Measurements from ENCODE around the gene ABLIM3. TPM values are rescaled to one million over a fixed set of nuclear protein-coding genes. Genes with fewer than 3 reads are reported as not detected.

ABLIM3 gene
- total RNA-seq, 1 donor from 2014 or later = not detected

DNA sequence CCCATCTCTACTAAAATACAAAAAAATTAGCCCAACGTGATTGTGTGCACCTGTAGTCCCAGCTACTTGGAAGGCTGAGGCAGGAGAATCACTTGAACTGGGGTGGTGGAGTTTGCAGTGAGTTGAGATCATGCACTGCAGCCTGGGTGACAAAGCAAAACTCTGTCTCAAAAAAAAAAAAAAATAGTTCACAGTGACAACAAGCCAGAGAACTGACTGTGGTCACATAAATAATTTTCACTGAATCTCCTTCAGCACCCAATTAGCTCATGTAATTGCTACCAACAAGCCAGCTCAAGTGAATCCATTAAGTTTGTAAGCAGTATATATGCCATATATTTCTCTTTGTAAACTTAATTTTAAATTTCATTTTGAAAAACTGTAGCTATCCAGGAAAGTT, 115.8 kb downstream of the ABLIM3 start:
- no peak overlapping the region for H2AFZ ChIP-seq (replicated peaks)
- no peak for TF ChIP-seq EZH2phosphoT487 (IDR thresholded peaks at IDR 0.05)
- TF ChIP-seq EZH2 (IDR thresholded peaks at IDR 0.05) = no peak
- TF ChIP-seq, protein P1, sequence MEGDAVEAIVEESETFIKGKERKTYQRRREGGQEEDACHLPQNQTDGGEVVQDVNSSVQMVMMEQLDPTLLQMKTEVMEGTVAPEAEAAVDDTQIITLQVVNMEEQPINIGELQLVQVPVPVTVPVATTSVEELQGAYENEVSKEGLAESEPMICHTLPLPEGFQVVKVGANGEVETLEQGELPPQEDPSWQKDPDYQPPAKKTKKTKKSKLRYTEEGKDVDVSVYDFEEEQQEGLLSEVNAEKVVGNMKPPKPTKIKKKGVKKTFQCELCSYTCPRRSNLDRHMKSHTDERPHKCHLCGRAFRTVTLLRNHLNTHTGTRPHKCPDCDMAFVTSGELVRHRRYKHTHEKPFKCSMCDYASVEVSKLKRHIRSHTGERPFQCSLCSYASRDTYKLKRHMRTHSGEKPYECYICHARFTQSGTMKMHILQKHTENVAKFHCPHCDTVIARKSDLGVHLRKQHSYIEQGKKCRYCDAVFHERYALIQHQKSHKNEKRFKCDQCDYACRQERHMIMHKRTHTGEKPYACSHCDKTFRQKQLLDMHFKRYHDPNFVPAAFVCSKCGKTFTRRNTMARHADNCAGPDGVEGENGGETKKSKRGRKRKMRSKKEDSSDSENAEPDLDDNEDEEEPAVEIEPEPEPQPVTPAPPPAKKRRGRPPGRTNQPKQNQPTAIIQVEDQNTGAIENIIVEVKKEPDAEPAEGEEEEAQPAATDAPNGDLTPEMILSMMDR (IDR thresholded peaks at IDR 0.05) = no peak
- Mint-ChIP-seq H3K4me3 (no peak overlapping the region), H3K36me3 (no peaks in the 10 kb centered on the region), H3K4me1 (no peaks in the 10 kb centered on the region), H3K27ac (no peak overlapping the region), H3K27me3 (ENCODE audit: insufficient read depth, low read depth) (peaks cover 5% of the 10 kb centered on the region), H3K9me3 (no peaks in the 10 kb centered on the region)
- no peaks in the 10 kb centered on the region for H3K9me3 ChIP-seq (ENCODE audit: low read depth)
- no peaks in the 10 kb centered on the region for H3F3A ChIP-seq (ENCODE audit: low read depth)
- no peak overlapping the region for H3K4me2 ChIP-seq
- no peaks in the 10 kb centered on the region for H3K4me1 ChIP-seq
- DNase-seq (ENCODE audit: low spot score) = no peak
- H3K36me3 ChIP-seq = no peaks in the 10 kb centered on the region
- no peaks in the 10 kb centered on the region for H4K20me1 ChIP-seq (ENCODE audit: low read depth)
- peaks cover 33% of the 10 kb centered on the region for H3K27me3 ChIP-seq
- H3K4me3 ChIP-seq = no peak overlapping the region
- no peak overlapping the region for H3K9ac ChIP-seq
- H3K79me2 ChIP-seq (ENCODE audit: low read depth) = no peaks in the 10 kb centered on the region
- H3K27ac ChIP-seq = no peak overlapping the region

DNA sequence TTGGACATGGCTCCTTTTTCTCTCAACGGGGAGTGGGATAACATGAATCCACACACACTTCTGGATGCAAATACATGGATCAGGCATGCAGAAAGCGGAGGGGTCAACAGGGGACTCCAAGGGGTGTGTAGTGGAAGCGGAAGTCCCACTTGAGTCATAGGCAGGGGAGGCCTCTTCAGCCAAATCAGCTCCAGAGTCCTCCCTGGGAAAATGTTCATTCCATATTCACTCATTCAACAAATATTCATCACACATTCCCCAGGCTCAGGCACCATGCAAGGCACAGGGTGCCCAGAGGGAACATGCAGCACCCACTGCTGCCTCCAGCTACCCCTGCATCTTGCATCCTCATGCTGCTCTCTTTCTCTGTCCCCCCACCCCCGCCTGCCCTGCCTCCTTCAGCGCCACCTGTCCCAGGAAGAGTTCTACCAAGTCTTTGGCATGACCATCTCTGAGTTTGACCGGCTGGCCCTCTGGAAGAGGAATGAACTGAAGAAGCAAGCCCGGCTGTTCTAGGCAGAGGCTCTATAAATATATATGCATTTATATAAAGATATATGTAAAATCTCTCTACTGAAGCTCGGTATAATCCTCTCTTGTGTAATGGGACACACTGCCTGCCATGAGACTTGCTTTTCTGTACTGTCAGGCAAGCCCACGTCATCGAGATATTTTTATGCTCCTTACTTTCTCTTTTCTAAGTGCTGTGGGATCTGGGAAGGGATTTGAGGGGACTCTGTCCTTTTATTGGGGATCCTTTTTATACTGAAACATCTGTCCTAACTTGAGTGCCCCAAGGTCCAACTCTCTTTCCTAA, 116.8 kb downstream of the ABLIM3 start:
- no peaks in the 10 kb centered on the region for H3K36me3 ChIP-seq
- TF ChIP-seq, protein P1 (IDR thresholded peaks at IDR 0.05) = no peak
- TF ChIP-seq EZH2phosphoT487 (IDR thresholded peaks at IDR 0.05) (no peak), EZH2 (IDR thresholded peaks at IDR 0.05) (no peak)
- Mint-ChIP-seq H3K4me3 (no peak overlapping the region), H3K4me1 (no peaks in the 10 kb centered on the region), H3K27me3 (ENCODE audit: insufficient read depth, low read depth) (peaks cover 5% of the 10 kb centered on the region), H3K27ac (no peak overlapping the region), H3K9me3 (no peaks in the 10 kb centered on the region), H3K36me3 (no peaks in the 10 kb centered on the region)
- no peak for DNase-seq (ENCODE audit: low spot score)
- H3K79me2 ChIP-seq (ENCODE audit: low read depth) = no peaks in the 10 kb centered on the region
- no peak overlapping the region for H3K9ac ChIP-seq
- H3F3A ChIP-seq (ENCODE audit: low read depth) = no peaks in the 10 kb centered on the region
- no peaks in the 10 kb centered on the region for H3K9me3 ChIP-seq (ENCODE audit: low read depth)
- H3K27me3 ChIP-seq = peaks cover 42% of the 10 kb centered on the region
- no peaks in the 10 kb centered on the region for H3K4me1 ChIP-seq
- no peak overlapping the region for H3K4me2 ChIP-seq
- H3K27ac ChIP-seq = no peak overlapping the region
- H4K20me1 ChIP-seq (ENCODE audit: low read depth) = no peaks in the 10 kb centered on the region
- no peak overlapping the region for H3K4me3 ChIP-seq
- no peak overlapping the region for H2AFZ ChIP-seq (replicated peaks)

DNA sequence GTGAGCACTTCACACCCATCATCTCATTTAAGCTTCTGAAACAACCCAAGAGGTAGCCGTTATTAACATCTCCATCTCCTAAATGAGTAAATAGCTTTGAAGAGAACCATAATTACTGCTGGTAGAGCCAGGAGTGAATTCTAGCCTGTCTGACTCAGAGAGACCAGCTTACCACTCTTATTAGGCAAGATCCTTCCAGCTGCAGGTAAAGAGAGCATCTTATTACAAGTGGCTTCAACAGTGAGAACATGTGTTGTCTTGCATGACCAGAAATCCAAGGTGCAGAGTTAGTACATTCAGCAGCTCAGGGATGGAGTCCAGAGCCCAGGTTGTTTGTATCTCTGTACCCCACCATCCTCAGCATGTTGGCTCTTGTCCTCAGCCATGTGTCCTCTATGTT, 119.5 kb downstream of the ABLIM3 start:
- Histone ChIP-seq H3K27me3 (peaks cover 64% of the 10 kb centered on the region), H3K4me2 (no peak overlapping the region), H3K27ac (no peak overlapping the region), H3K4me1 (no peaks in the 10 kb centered on the region), H3K36me3 (no peaks in the 10 kb centered on the region), H2AFZ (replicated peaks) (no peak overlapping the region), H3K4me3 (no peak overlapping the region), H3K79me2 (ENCODE audit: low read depth) (no peaks in the 10 kb centered on the region), H3K9me3 (ENCODE audit: low read depth) (no peaks in the 10 kb centered on the region), H3K9ac (no peak overlapping the region), H4K20me1 (ENCODE audit: low read depth) (no peaks in the 10 kb centered on the region), H3F3A (ENCODE audit: low read depth) (no peaks in the 10 kb centered on the region)
- Mint-ChIP-seq H3K9me3 (no peaks in the 10 kb centered on the region), H3K36me3 (no peaks in the 10 kb centered on the region), H3K27me3 (ENCODE audit: insufficient read depth, low read depth) (peaks cover 18% of the 10 kb centered on the region), H3K27ac (no peak overlapping the region), H3K4me3 (no peak overlapping the region), H3K4me1 (no peaks in the 10 kb centered on the region)
- no peak for DNase-seq (ENCODE audit: low spot score)
- TF ChIP-seq EZH2phosphoT487 (IDR thresholded peaks at IDR 0.05) = no peak
- TF ChIP-seq EZH2 (IDR thresholded peaks at IDR 0.05) = no peak
- TF ChIP-seq, protein P1 (IDR thresholded peaks at IDR 0.05) = no peak
